K562 (cell line): Measurements from ENCODE around the gene USP24. TPM values are rescaled to one million over a fixed set of nuclear protein-coding genes. Genes with fewer than 3 reads are reported as not detected.

Experiments used
- ATAC-seq: fragments of 200-7000 bp; cut with Tn5 transposase; 3 replicates; pipeline ENCODE4 v1.9.1; 2020; ENCODE audit warnings: moderate library complexity
- BruUV-seq: library from RNA; stranded (reverse); fragments of 400-500 nt; replicated peaks from 2 replicates; lab custom pipeline; 2021; lab: Mats Ljungman, UMichigan
- CTCF ChIA-PET: fragments of 300-600 bp; formaldehyde crosslinking; extraction: SDS; loops from one replicate; lab custom pipeline; 2021; ENCODE audit warnings: low intra/inter-chr PET ratio; lab: Yijun Ruan, JAX
- POLR2A ChIA-PET: fragments of 300-600, 350-650 bp; sonication (Branson Sonifier 250); formaldehyde crosslinking; extraction: SDS; loops from one replicate; lab custom pipeline; 2021; ENCODE audit warnings: antibody characterized with exemption, inconsistent platforms; lab: Yijun Ruan, JAX
- DNase-seq, 4 experiments: peaks; one replicate each; pipeline versions ENCODE4 v3.0.0 to v3.0.0-alpha.2; 2011 to 2018; ENCODE audit warnings: low spot score in 3 of 4, mixed read lengths in 3 of 4; ENCODE audit errors: extremely low read depth in 1 of 4
- FAIRE-seq: peaks from 2 replicates; lab custom pipeline; 2011; peaks lifted over from hg19 to GRCh38; lab: Jason Lieb, UNC
- H2AFZ ChIP-seq: 2 replicates; pipeline ENCODE4 v1.6.0; 2011; ENCODE audit warnings: low read depth, low read length, control low read depth, inconsistent platforms
- H3K27ac ChIP-seq: fragments of 200-600 bp; 3 replicates; pipeline ENCODE4 v1.8.0; 2011; ENCODE audit warnings: low read depth, mild to moderate bottlenecking, control low read depth, inconsistent platforms, low read length, moderate library complexity, mixed read lengths; ENCODE audit errors: extremely low read depth
- H3K27me3 ChIP-seq, 2 experiments: fragments of 300-600 bp in 1 of 2; 2 replicates in 1 of 2; 3 replicates in 1 of 2; pipeline versions ENCODE4 v1.6.0 to v1.8.0; 2011; ENCODE audit warnings: inconsistent platforms in 2 of 2, low read length in 2 of 2, mild to moderate bottlenecking in 1 of 2, mixed read lengths in 1 of 2, moderate library complexity in 1 of 2; ENCODE audit not compliant: control insufficient read depth in 2 of 2, insufficient read depth in 2 of 2
- H3K36me3 ChIP-seq: fragments of 300-600 bp; 3 replicates; pipeline ENCODE4 v1.8.0; 2011; ENCODE audit warnings: mild to moderate bottlenecking, low read length, inconsistent platforms; ENCODE audit not compliant: control insufficient read depth, insufficient read depth
- H3K4me1 ChIP-seq, 2 experiments: fragments of 200-600 bp in 1 of 2; replicated peaks in 1 of 2; 2 replicates in 1 of 2; 3 replicates in 1 of 2; pipeline versions ENCODE4 v1.5.1 to v1.8.0; 2011; ENCODE audit warnings: inconsistent platforms in 2 of 2, low read length in 2 of 2, mild to moderate bottlenecking in 1 of 2, mixed read lengths in 1 of 2, moderate library complexity in 1 of 2; ENCODE audit not compliant: control insufficient read depth in 2 of 2, insufficient read depth in 2 of 2
- H3K4me2 ChIP-seq: 2 replicates; pipeline ENCODE4 v1.6.1; 2011; ENCODE audit warnings: low read length, control low read depth, inconsistent platforms, mixed read lengths; ENCODE audit not compliant: insufficient read depth
- H3K4me3 ChIP-seq: fragments of 200-600 bp; sonication (generic), shearing (Covaris generic); 2 replicates; pipeline ENCODE4 v1.5.1; 2016; ENCODE audit warnings: control low read depth, inconsistent platforms
- H3K79me2 ChIP-seq: fragments of 200-600 bp; 3 replicates; pipeline ENCODE4 v1.8.0; 2011; ENCODE audit warnings: low read length, inconsistent platforms; ENCODE audit not compliant: control insufficient read depth, insufficient read depth
- H3K9ac ChIP-seq, 2 experiments: 2 replicates each; pipeline versions ENCODE4 v1.6.0 to v1.6.1; 2011; ENCODE audit warnings: low read depth in 2 of 2, low read length in 2 of 2, control low read depth in 1 of 2, inconsistent platforms in 1 of 2, mild to moderate bottlenecking in 1 of 2, mixed read lengths in 1 of 2; ENCODE audit not compliant: insufficient read depth in 1 of 2
- H3K9me1 ChIP-seq: one replicate; pipeline ENCODE4 v1.6.0; 2011; ENCODE audit warnings: inconsistent platforms, mild to moderate bottlenecking, low read length, moderate library complexity; ENCODE audit not compliant: control insufficient read depth, insufficient read depth
- H3K9me3 ChIP-seq: replicated peaks from 2 replicates; pipeline ENCODE4 v1.5.1; 2011; ENCODE audit warnings: low read depth, low read length, inconsistent platforms; ENCODE audit not compliant: control insufficient read depth, insufficient read depth
- H4K20me1 ChIP-seq: replicated peaks from 2 replicates; pipeline ENCODE4 v1.6.1; 2011; ENCODE audit warnings: low read length, inconsistent platforms, mixed read lengths; ENCODE audit not compliant: control insufficient read depth, insufficient read depth
- ETS2 ChIP-seq: IDR thresholded peaks from 2 replicates; pipeline ENCODE4 v1.6.1; 2016; ENCODE audit warnings: borderline replicate concordance, missing genetic modification characterization, mild to moderate bottlenecking, moderate library complexity, missing compliant biosample characterization; ENCODE audit not compliant: poor library complexity, severe bottlenecking
- ETV5 ChIP-seq: sonication (generic); formaldehyde crosslinking; IDR thresholded peaks from 2 replicates; pipeline ENCODE4 v1.4.0; 2020; ENCODE audit warnings: low read depth, mild to moderate bottlenecking, missing genetic modification reagents
- FOXK2 ChIP-seq, 2 experiments: fragments of 450-650 bp; IDR thresholded peaks in 1 of 2; conservative IDR thresholded peaks in 1 of 2; 2 replicates each; pipeline ENCODE4 v1.6.1; 2016; ENCODE audit warnings: low read depth in 2 of 2, mild to moderate bottlenecking in 1 of 2
- IFI16 ChIP-seq: fragments of 250-450 bp; sonication (Bioruptor Pico); IDR thresholded peaks from 2 replicates; pipeline ENCODE4 v2.1.2; 2022; ENCODE audit warnings: mild to moderate bottlenecking, inconsistent platforms
- KLF16 ChIP-seq: IDR thresholded peaks from 2 replicates; pipeline ENCODE4 v1.6.1; 2016; ENCODE audit warnings: antibody characterized with exemption
- MED1 ChIP-seq: sonication (generic); formaldehyde crosslinking; IDR thresholded peaks from 2 replicates; pipeline ENCODE4 v1.8.1; 2023; ENCODE audit warnings: missing genetic modification reagents, borderline replicate concordance
- MTA3 ChIP-seq: fragments of 450-650 bp; formaldehyde crosslinking; IDR thresholded peaks from 2 replicates; pipeline ENCODE4 v1.6.1; 2017; ENCODE audit warnings: mild to moderate bottlenecking, borderline replicate concordance
- OTX1 ChIP-seq: fragments of 450-650 bp; formaldehyde crosslinking; IDR thresholded peaks from 2 replicates; pipeline ENCODE4 v1.4.0; 2022; ENCODE audit warnings: mild to moderate bottlenecking
- RBM17 ChIP-seq: fragments of 200-400 bp; formaldehyde crosslinking; IDR thresholded peaks from 2 replicates; pipeline ENCODE4 v1.6.1; 2017; ENCODE audit warnings: low read depth, mild to moderate bottlenecking, low read length, borderline replicate concordance
- SMARCA4 ChIP-seq: fragments of 450-650 bp; IDR thresholded peaks from 2 replicates; pipeline ENCODE4 v1.6.1; 2016
- TOE1 ChIP-seq, 2 experiments: fragments of 450-650 bp in 1 of 2; sonication (generic) in 1 of 2; formaldehyde crosslinking in 1 of 2; IDR thresholded peaks; 2 replicates each; pipeline versions ENCODE4 v1.7.1 to v1.8.0; 2016 to 2022; ENCODE audit warnings: borderline replicate concordance in 2 of 2, mild to moderate bottlenecking in 2 of 2, antibody characterized with exemption in 1 of 2, inconsistent platforms in 1 of 2, low read depth in 1 of 2, missing genetic modification reagents in 1 of 2, moderate library complexity in 1 of 2
- ZNF134 ChIP-seq: fragments of 250-450 bp; sonication (Bioruptor Pico); conservative IDR thresholded peaks from 2 replicates; pipeline ENCODE4 v1.4.0; 2020
- ZNF77 ChIP-seq: fragments of 250-450 bp; sonication (Bioruptor Pico); IDR thresholded peaks from 2 replicates; pipeline ENCODE4 v1.5.0; 2020
- WGBS: fragments of 100-300 bp; shearing (Covaris generic); methylation state at CpG from one replicate; pipeline ENCODE4 v1.1.6; 2016; ENCODE audit warnings: low coverage, mixed read lengths; ENCODE audit not compliant: insufficient coverage; ENCODE audit errors: missing lambda C conversion rate; 5-methylcytosine and 5-hydroxymethylcytosine counted together
- in situ Hi-C: fragments of 300-500 bp; cut with MboI; formaldehyde crosslinking; loops from 4 replicates; pipeline ENCODE4 v1.15.0; 2018; ENCODE audit warnings: inconsistent platforms, mixed read lengths
- intact Hi-C: fragments of 100-400 bp; cut with micrococcal nuclease; formaldehyde crosslinking; loops from 2 replicates; pipeline ENCODE4 v1.14.2; 2022
- polyA plus RNA-seq, 8 experiments: library from polyadenylated mRNA; depleted of rRNA in 4 of 8; stranded (reverse) in 5 of 8; unstranded in 3 of 8; fragments of >200 nt; fragmentation: Nextera tagmentation in 2 of 8; fragmentation: Illumina TruSeq in 1 of 8; extraction: Ambion mirVana in 2 of 8; extraction: Trizol in 1 of 8; gene quantifications; 2 replicates each; pipeline versions ENCODE4 v1.2.1 to v1.2.3, GENCODE V29; 2011 to 2014; ENCODE audit warnings: inconsistent platforms in 1 of 8, missing spikeins in 1 of 8
- total RNA-seq, 7 experiments: library from RNA; depleted of rRNA in 6 of 7; stranded (reverse); fragments of >200 nt in 6 of 7; fragmentation: Illumina TruSeq in 2 of 7; extraction: Trizol in 2 of 7; gene quantifications; 2 replicates each; pipeline versions ENCODE4 v1.2.1 to v1.2.3, GENCODE V29; 2011 to 2021; ENCODE audit warnings: low replicate concordance in 1 of 7
- TF ChIP-seq, protein P1 (sequence below): fragments of 450-650 bp; IDR thresholded peaks from 2 replicates; pipeline ENCODE4 v1.6.1; 2016; ENCODE audit warnings: antibody characterized with exemption

Gene USP24
- total and polyA plus RNA-seq, 9 of the 15 experiments (the other 6 are each of a cell fraction or from before 2014, with no cell fraction given) = 7.7 to 62.6 (median 36.8) TPM

DNA sequence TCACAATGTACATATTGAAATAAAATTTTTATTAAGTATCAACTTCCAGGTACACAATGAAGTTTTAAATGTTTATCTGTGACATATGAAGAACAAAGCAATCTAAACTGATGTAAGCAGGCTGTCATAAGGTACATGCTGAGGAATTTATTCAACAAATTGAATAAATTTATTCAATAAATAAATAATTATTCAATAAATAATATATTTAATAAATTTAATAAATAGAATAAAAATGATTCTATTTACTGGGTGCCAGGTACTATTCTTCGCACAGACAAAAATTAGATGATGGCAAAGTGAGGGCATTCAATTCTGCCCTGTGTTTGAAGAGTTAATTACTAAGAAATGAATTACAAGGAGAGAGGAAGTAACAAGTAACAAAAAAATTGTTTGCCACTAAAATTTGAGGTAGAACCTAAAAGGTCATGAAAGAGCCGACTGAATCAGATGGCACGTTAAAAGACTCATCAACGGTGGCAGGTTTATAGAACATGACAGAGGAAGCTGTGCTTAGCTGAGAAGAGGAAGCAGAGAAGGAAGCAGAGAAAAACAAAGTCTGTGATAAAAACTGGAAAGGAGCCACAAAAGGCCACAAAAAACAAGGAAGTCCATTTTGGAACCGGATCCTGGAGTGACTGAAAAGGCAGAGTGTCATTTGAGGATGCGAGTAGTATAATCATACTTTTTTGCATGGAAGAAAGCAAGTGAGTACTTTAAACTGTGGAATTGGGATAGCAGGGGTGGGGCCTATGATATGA lies 2.2 kb upstream of the USP24 start:
- ChIA-PET POLR2A (interaction anchor here (0.7 to 1.1 kb wide), 2 partner anchors 11 to 27 kb away, joined by 3 to 5 read pairs; no protein-coding TSS in a partner anchor), CTCF (no interaction called here)
- in situ Hi-C loops = no loop called here
- H2AFZ ChIP-seq = peak overlapping the region; percentile 90
- no peaks in the 10 kb centered on the region for H3K9me3 ChIP-seq
- peak overlapping the region; percentile 94 for H3K27ac ChIP-seq
- ATAC-seq (no peak), FAIRE-seq (peak; percentile 74), DNase-seq (peak in 2 of 4 experiments; percentile 38 to 58)
- peak overlapping the region; percentile 47 for H3K4me2 ChIP-seq
- H3K4me3 ChIP-seq = no peak overlapping the region
- no peaks in the 10 kb centered on the region for H3K27me3 ChIP-seq
- H3K79me2 ChIP-seq = peaks cover 44% of the 10 kb centered on the region
- peaks cover 3% of the 10 kb centered on the region for H3K36me3 ChIP-seq
- 11% methylated on average over 6 of the region's 6 CpGs for WGBS
- H3K4me1 ChIP-seq = peaks cover 15 to 21% of the 10 kb centered on the region in 2 experiments
- peak overlapping the region in 1 of 2 experiments; percentile 91; a peak in 3 of 4 replicates for H3K9ac ChIP-seq
- no peaks in the 10 kb centered on the region for H3K9me1 ChIP-seq
- BruUV-seq = no TSS peak
- H4K20me1 ChIP-seq = no peaks in the 10 kb centered on the region
- intact Hi-C loops = no loop called here
- TF ChIP-seq RBM17 = no peak
- peak; percentile 57; the same call in 1 of the 2 replicates for TF ChIP-seq MTA3
- TF ChIP-seq ZNF134 = no peak
- TF ChIP-seq TOE1 (IDR thresholded peaks at IDR 0.05; ENCODE audit: borderline replicate concordance) = 0 out of 2 replicates have a peak, but pooled peaks have one; percentile 21
- no peak for TF ChIP-seq TOE1 (CRISPR knock-in tag; IDR thresholded peaks at IDR 0.05; ENCODE audit: borderline replicate concordance, low read depth)
- TF ChIP-seq FOXK2 (conservative IDR thresholded peaks at IDR 0.05 in 1 of 2, IDR thresholded peaks at IDR 0.05 in 1 of 2; ENCODE audit: low read depth in 2 of 2) = peak; percentile 24 to 38; a peak in 1 of 4 replicates
- no peak for TF ChIP-seq MED1 (CRISPR knock-in tag)
- no peak for TF ChIP-seq ZNF77 (CRISPR knock-in tag)
- no peak for TF ChIP-seq OTX1 (CRISPR knock-in tag)
- TF ChIP-seq IFI16 (CRISPR knock-in tag) = no peak
- TF ChIP-seq KLF16 = no peak
- TF ChIP-seq ETV5 (CRISPR knock-in tag) = no peak
- peak; percentile 65 for TF ChIP-seq SMARCA4
- TF ChIP-seq, protein P1, sequence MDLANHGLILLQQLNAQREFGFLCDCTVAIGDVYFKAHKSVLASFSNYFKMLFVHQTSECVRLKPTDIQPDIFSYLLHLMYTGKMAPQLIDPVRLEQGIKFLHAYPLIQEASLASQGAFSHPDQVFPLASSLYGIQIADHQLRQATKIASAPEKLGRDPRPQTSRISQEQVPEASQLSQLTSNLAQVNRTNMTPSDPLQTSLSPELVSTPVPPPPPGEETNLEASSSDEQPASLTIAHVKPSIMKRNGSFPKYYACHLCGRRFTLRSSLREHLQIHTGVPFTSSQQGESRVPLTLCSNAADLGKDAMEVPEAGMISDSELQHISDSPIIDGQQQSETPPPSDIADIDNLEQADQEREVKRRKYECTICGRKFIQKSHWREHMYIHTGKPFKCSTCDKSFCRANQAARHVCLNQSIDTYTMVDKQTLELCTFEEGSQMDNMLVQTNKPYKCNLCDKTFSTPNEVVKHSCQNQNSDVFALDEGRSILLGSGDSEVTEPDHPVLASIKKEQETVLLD = no peak
- TF ChIP-seq ETS2 (tag) = no peak
